ENCODE results near the gene CHRNG.

Gene CHRNG

GRCh38 chr2:232523682-232524597, 15.6 kb upstream of the CHRNG start (continued):
- TF ChIP-seq ZNF580 (tag by site-specific recombination; IDR thresholded peaks at IDR 0.05) = no peak
- TF ChIP-seq ZNF10 (tag by site-specific recombination; IDR thresholded peaks at IDR 0.05) = no peak
- TF ChIP-seq TRIM28 (IDR thresholded peaks at IDR 0.05; ENCODE audit: borderline replicate concordance, low read length) = no peak

GRCh38 chr2:232524771-232525170, 14.7 kb upstream of the CHRNG start:
- POLR2A ChIA-PET = interaction anchor here (0.6 kb wide), 1 partner anchor 26 kb away, joined by 3 read pairs; the partner anchor contains the start of genes EIF4E2 and TIGD1
- Histone ChIP-seq H3K9me3 (ENCODE audit: control insufficient read depth, insufficient read depth, low read depth, low read length) (no peaks in the 10 kb centered on the region), H3K4me1 (ENCODE audit: control insufficient read depth, insufficient read depth, low read length) (no peaks in the 10 kb centered on the region; the same call in 1 of the 2 replicates), H3K36me3 (ENCODE audit: control insufficient read depth in 2 of 2, insufficient read depth in 1 of 2, low read length in 2 of 2) (no peaks in the 10 kb centered on the region), H3K27ac (ENCODE audit: extremely low read depth, low read depth, low read length) (no peak overlapping the region), H3K4me3 (ENCODE audit: low read depth, low read length) (no peak overlapping the region)
- CTCF ChIA-PET = interaction anchor here (0.6 to 4.9 kb wide), 7 partner anchors 12 to 624 kb away, joined by 3 to 77 read pairs (median 4); no protein-coding TSS in a partner anchor
- TF ChIP-seq KLF9 (tag by site-specific recombination; IDR thresholded peaks at IDR 0.05; ENCODE audit: low read depth) (no peak), REST (tag by site-specific recombination; IDR thresholded peaks at IDR 0.05) (no peak), ZNF223 (tag by site-specific recombination; IDR thresholded peaks at IDR 0.05) (no peak), PRDM1 (tag by site-specific recombination; IDR thresholded peaks at IDR 0.05) (no peak), ZNF133 (tag by site-specific recombination; IDR thresholded peaks at IDR 0.05) (no peak), ZNF362 (tag by site-specific recombination; IDR thresholded peaks at IDR 0.05) (no peak), CTCF (tag by site-specific recombination; IDR thresholded peaks at IDR 0.05) (no peak), TRIM28 (IDR thresholded peaks at IDR 0.05; ENCODE audit: borderline replicate concordance, low read length) (no peak), ZNF341 (tag by site-specific recombination; IDR thresholded peaks at IDR 0.05; ENCODE audit: low read depth) (no peak), ZNF398 (tag by site-specific recombination; IDR thresholded peaks at IDR 0.05) (no peak)

GRCh38 chr2:232525199-232525598, 14.3 kb upstream of the CHRNG start:
- no peaks in the 10 kb centered on the region for H3K9me3 ChIP-seq (ENCODE audit: control insufficient read depth, insufficient read depth, low read depth, low read length)
- ChIA-PET POLR2A (no interaction called here), CTCF (no interaction called here)
- H3K27ac ChIP-seq (ENCODE audit: extremely low read depth, low read depth, low read length) = no peak overlapping the region
- H3K36me3 ChIP-seq (ENCODE audit: control insufficient read depth in 2 of 2, insufficient read depth in 1 of 2, low read length in 2 of 2) = no peaks in the 10 kb centered on the region
- H3K4me1 ChIP-seq (ENCODE audit: control insufficient read depth, insufficient read depth, low read length) = no peaks in the 10 kb centered on the region; the same call in 1 of the 2 replicates
- H3K4me3 ChIP-seq (ENCODE audit: low read depth, low read length) = no peak overlapping the region
- no peak for TF ChIP-seq ZNF335 (tag by site-specific recombination; conservative IDR thresholded peaks at IDR 0.05)
- TF ChIP-seq KLF10 (tag by site-specific recombination; IDR thresholded peaks at IDR 0.05) = no peak
- no peak for TF ChIP-seq ZNF18 (tag by site-specific recombination; IDR thresholded peaks at IDR 0.05)
- TF ChIP-seq ZNF529 (tag by site-specific recombination; IDR thresholded peaks at IDR 0.05; ENCODE audit: insufficient replicate concordance) = no peak
- TF ChIP-seq TRIM28 (IDR thresholded peaks at IDR 0.05; ENCODE audit: borderline replicate concordance, low read length) = no peak
- TF ChIP-seq ZNF223 (tag by site-specific recombination; IDR thresholded peaks at IDR 0.05) = no peak
- no peak for TF ChIP-seq ZNF558 (tag by site-specific recombination; IDR thresholded peaks at IDR 0.05)
- TF ChIP-seq KLF8 (tag by site-specific recombination; IDR thresholded peaks at IDR 0.05) = no peak
- TF ChIP-seq ZNF10 (tag by site-specific recombination; IDR thresholded peaks at IDR 0.05) = no peak
- TF ChIP-seq REPIN1 (tag by site-specific recombination; IDR thresholded peaks at IDR 0.05; ENCODE audit: low read depth) = no peak
- TF ChIP-seq OVOL3 (tag by site-specific recombination; IDR thresholded peaks at IDR 0.05) = no peak
